OCI-LY7 (cell line): ENCODE data around the gene PLXNB1. TPM values are rescaled to one million over a fixed set of nuclear protein-coding genes. Genes with fewer than 3 reads are reported as not detected.
A peak's percentile ranks its signal among the peaks of the same experiment; 100 is the strongest.

Experiments used
- BruUV-seq: library from RNA; stranded (reverse); fragments of 400-500 nt; replicated peaks from 2 replicates; lab custom pipeline; 2021; lab: Mats Ljungman, UMichigan
- CTCF ChIA-PET: fragments of 300-600 bp; sonication (Branson Sonifier 250); formaldehyde crosslinking; loops from one replicate; lab custom pipeline; 2022; ENCODE audit warnings: antibody characterized with exemption; ENCODE audit not compliant: unreplicated experiment; lab: Charles Lee
- POLR2A ChIA-PET: fragments of 300-600 bp; sonication (Branson Sonifier 250); formaldehyde crosslinking; loops from one replicate; lab custom pipeline; 2022; ENCODE audit warnings: antibody characterized with exemption; lab: Charles Lee
- DNase-seq: peaks from one replicate; pipeline ENCODE4 v3.0.0-alpha.2; 2015; ENCODE audit warnings: low spot score
- H2AFZ ChIP-seq: fragments of 200-600 bp; sonication (generic), shearing (Covaris generic); 2 replicates; pipeline ENCODE4 v1.6.1; 2014; ENCODE audit warnings: mild to moderate bottlenecking, antibody characterized with exemption, low read length, moderate library complexity
- H3K27ac ChIP-seq: fragments of 200-600 bp; sonication (generic); 2 replicates; pipeline ENCODE4 v1.5.1; 2014; ENCODE audit warnings: mixed run types, low read depth, mild to moderate bottlenecking, moderate library complexity, low read length, inconsistent platforms; ENCODE audit not compliant: poor library complexity, severe bottlenecking
- H3K36me3 ChIP-seq: fragments of 200-600 bp; sonication (generic); 2 replicates; pipeline ENCODE4 v1.6.1; 2014; ENCODE audit warnings: mild to moderate bottlenecking, antibody characterized with exemption, low read length, moderate library complexity, mixed read lengths; ENCODE audit not compliant: insufficient read depth
- H3K4me1 ChIP-seq: fragments of 200-600 bp; sonication (generic); 2 replicates; pipeline ENCODE4 v1.5.1; 2014; ENCODE audit warnings: mild to moderate bottlenecking, low read length; ENCODE audit not compliant: insufficient read depth, poor library complexity, severe bottlenecking
- H3K4me2 ChIP-seq: fragments of 200-600 bp; sonication (generic); 2 replicates; pipeline ENCODE4 v1.6.1; 2014; ENCODE audit warnings: mild to moderate bottlenecking, low read length
- H3K4me3 ChIP-seq: fragments of 200-600 bp; sonication (generic); 2 replicates; pipeline ENCODE4 v1.5.1; 2014; ENCODE audit warnings: mild to moderate bottlenecking, low read depth, low read length; ENCODE audit not compliant: poor library complexity, severe bottlenecking
- H3K79me2 ChIP-seq: fragments of 200-600 bp; sonication (generic); 2 replicates; pipeline ENCODE4 v1.6.1; 2016; ENCODE audit warnings: low read depth, mild to moderate bottlenecking, low read length, moderate library complexity, mixed read lengths; ENCODE audit not compliant: insufficient read depth
- H3K9me2 ChIP-seq: fragments of 200-600 bp; sonication (generic); 2 replicates; pipeline ENCODE4 v1.6.1; 2016; ENCODE audit warnings: mild to moderate bottlenecking, low read length, mixed read lengths; ENCODE audit not compliant: insufficient read depth
- H3K9me3 ChIP-seq: fragments of 200-600 bp; sonication (generic); 2 replicates; pipeline ENCODE4 v1.6.1; 2014; ENCODE audit warnings: mild to moderate bottlenecking, mixed run types, low read length, mixed read lengths
- H4K20me1 ChIP-seq: fragments of 200-600 bp; sonication (generic); 2 replicates; pipeline ENCODE4 v1.6.1; 2014; ENCODE audit warnings: mild to moderate bottlenecking, antibody characterized with exemption, low read length, moderate library complexity, mixed read lengths; ENCODE audit not compliant: insufficient read depth
- CTCF ChIP-seq: fragments of 200-600 bp; sonication (generic); conservative IDR thresholded peaks from 2 replicates; pipeline ENCODE4 v1.5.1; 2014; ENCODE audit warnings: mild to moderate bottlenecking, antibody characterized with exemption, low read length, moderate library complexity, mixed read lengths
- EZH2phosphoT487 ChIP-seq: fragments of 200-600 bp; sonication (generic); IDR thresholded peaks from 2 replicates; pipeline ENCODE4 v1.6.1; 2018; ENCODE audit warnings: low read depth, borderline replicate concordance, mild to moderate bottlenecking, mixed run types, antibody characterized with exemption, low read length, moderate library complexity, mixed read lengths
- intact Hi-C: fragments of 100-400 bp; cut with micrococcal nuclease; formaldehyde crosslinking; loops from one replicate; pipeline ENCODE4 v1.10.0; 2022; ENCODE audit not compliant: unreplicated experiment
- total RNA-seq, 2 experiments: library from RNA; depleted of rRNA in 1 of 2; stranded (reverse); fragments of >200 nt in 1 of 2; shearing (Covaris generic) in 1 of 2; gene quantifications; 2 replicates each; pipeline ENCODE4 v1.2.3, GENCODE V29; 2014 to 2022

The PLXNB1 gene
- total RNA-seq, 2 experiments from 2014 or later: 4.4 to 6.4 TPM

- ChIA-PET CTCF (interaction anchor here (0.6 kb wide), 1 partner anchor 135 kb away, joined by 3 read pairs; no protein-coding TSS in a partner anchor), POLR2A (no interaction called here)
- TF ChIP-seq CTCF (no peak), EZH2phosphoT487 (no peak)
- Histone ChIP-seq H2AFZ (no peak overlapping the region; the same call in 1 of the 2 replicates), H3K9me2 (no peaks in the 10 kb centered on the region), H3K27ac (no peak overlapping the region), H3K4me2 (peak overlapping the region; percentile 37), H3K9me3 (no peaks in the 10 kb centered on the region), H4K20me1 (no peaks in the 10 kb centered on the region), H3K4me1 (peaks cover 31% of the 10 kb centered on the region), H3K79me2 (no peaks in the 10 kb centered on the region), H3K4me3 (no peak overlapping the region), H3K36me3 (no peaks in the 10 kb centered on the region)
- DNase-seq: peak; percentile 79
- intact Hi-C loops: no loop called here
- no TSS peak for BruUV-seq
Measured at GRCh38 chr3:48372377-48372770, 57.5 kb downstream of the PLXNB1 start.

- intact Hi-C loops: no loop called here
- no peak for DNase-seq
- ChIA-PET CTCF (interaction anchor here (0.6 kb wide), 1 partner anchor 136 kb away, joined by 3 read pairs; no protein-coding TSS in a partner anchor), POLR2A (no interaction called here)
- Histone ChIP-seq H3K4me1 (peaks cover 31% of the 10 kb centered on the region), H3K36me3 (no peaks in the 10 kb centered on the region), H3K4me3 (no peak within 1 kb of the TSS), H2AFZ (no peak within 1 kb of the TSS; the same call in 1 of the 2 replicates), H4K20me1 (no peaks in the 10 kb centered on the region), H3K79me2 (no peaks in the 10 kb centered on the region), H3K4me2 (peak within 1 kb of the TSS; percentile 37), H3K9me2 (no peaks in the 10 kb centered on the region), H3K9me3 (no peaks in the 10 kb centered on the region), H3K27ac (no peak within 1 kb of the TSS)
- BruUV-seq: no TSS peak
- no peak for TF ChIP-seq CTCF
- TF ChIP-seq EZH2phosphoT487: no peak
Measured at GRCh38 chr3:48371651-48372376, 58.1 kb downstream of the PLXNB1 start, which contains the start of gene FBXW12. FBXW12 (plus strand) TSS chr3:48372219; CDS start chr3:48372768, 549 bp downstream.

- Histone ChIP-seq H3K4me1 (peaks cover 29% of the 10 kb centered on the region), H4K20me1 (no peaks in the 10 kb centered on the region), H3K9me2 (no peaks in the 10 kb centered on the region), H3K4me2 (no peak overlapping the region), H3K36me3 (no peaks in the 10 kb centered on the region), H3K79me2 (no peaks in the 10 kb centered on the region), H3K9me3 (no peaks in the 10 kb centered on the region), H3K27ac (no peak overlapping the region), H2AFZ (0 out of 2 replicates have a peak overlapping the region, but pooled peaks have one; percentile 33), H3K4me3 (no peak overlapping the region)
- TF ChIP-seq EZH2phosphoT487 (no peak), CTCF (no peak)
- no peak for DNase-seq
- no TSS peak for BruUV-seq
- POLR2A ChIA-PET: no interaction called here
- intact Hi-C loops: no loop called here
- CTCF ChIA-PET: no interaction called here
Measured at GRCh38 chr3:48370333-48370713, 59.6 kb downstream of the PLXNB1 start.
